HG02642 (cell line): ENCODE measurements around the gene CEP170B.
A peak's percentile ranks its signal among the peaks of the same experiment; 100 is the strongest.

Experiments used
- ATAC-seq: cut with Tn5 transposase; IDR thresholded peaks from one replicate; pipeline ENCODE4 v1.9.1; 2021; ENCODE audit warnings: mild to moderate bottlenecking; ENCODE audit not compliant: unreplicated experiment, poor library complexity

CEP170B gene

DNA sequence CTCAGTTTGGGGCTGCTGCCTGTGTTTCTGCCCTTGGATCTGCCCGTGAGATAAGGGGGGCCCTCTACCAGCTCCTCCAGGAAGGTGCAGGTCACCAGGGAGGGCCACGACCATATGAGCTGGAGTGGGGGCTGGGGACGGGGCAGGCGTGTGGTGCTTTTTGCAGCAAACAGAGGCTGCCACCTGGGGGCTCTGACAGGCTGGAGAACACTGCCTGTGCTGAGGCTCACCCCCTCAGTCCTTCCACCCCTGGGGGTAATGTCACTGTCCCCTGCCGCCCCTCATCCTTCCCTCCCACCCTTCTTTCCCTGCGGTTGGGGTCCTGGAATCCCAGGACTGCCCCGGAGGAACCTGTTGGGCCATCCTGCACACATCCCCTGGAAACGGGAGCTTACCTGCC, 62.8 kb downstream of the CEP170B start:
- no peak for ATAC-seq

GRCh38 chr14:104928391-104929133, 63.5 kb downstream of the CEP170B start:
- no peak for ATAC-seq

DNA sequence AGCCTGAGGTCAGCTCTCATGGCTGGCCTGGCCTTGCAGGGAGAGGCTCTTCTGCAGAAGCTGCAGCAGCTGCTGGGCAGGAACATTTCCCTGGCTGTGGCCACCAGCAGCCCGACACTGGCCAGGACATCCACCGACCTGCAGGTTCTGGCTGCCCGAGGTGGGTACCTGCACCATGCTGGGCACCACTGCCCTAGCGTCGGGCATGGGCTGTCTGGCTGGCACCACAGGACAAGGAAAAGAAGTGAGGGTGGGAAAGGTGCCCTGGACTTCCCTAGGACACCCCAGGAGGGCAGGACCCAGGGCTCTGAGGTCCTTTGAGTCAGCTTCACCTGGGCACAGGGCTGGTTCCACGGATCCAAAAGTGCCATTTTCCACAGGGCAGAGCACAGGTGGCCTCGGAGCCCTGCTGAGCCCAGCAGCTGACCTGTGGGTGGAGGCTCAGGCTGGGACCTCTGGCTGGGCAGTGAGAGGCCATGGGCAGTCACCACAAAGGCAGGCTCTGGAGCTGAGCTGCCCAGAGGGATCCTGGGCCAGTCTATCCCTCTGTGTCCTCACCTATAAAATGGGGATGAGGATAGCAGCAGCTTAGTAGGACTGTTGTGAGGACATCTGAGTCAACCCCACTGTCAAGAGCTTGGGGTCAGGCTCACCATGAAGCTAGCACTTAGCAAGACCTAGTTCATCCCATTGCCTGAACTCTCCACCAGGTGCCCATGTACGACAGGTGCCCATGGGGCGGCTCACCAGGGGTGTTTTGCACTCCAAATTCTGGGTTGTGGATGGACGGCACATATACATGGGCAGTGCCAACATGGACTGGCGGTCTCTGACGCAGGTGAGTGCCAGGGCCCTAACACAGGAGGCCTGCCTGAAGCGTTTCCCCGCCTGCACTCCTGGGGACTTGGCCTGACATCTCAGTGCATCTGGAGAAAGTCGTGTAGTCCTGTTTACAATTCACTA, 64.5 kb downstream of the CEP170B start:
- ATAC-seq: no peak

DNA sequence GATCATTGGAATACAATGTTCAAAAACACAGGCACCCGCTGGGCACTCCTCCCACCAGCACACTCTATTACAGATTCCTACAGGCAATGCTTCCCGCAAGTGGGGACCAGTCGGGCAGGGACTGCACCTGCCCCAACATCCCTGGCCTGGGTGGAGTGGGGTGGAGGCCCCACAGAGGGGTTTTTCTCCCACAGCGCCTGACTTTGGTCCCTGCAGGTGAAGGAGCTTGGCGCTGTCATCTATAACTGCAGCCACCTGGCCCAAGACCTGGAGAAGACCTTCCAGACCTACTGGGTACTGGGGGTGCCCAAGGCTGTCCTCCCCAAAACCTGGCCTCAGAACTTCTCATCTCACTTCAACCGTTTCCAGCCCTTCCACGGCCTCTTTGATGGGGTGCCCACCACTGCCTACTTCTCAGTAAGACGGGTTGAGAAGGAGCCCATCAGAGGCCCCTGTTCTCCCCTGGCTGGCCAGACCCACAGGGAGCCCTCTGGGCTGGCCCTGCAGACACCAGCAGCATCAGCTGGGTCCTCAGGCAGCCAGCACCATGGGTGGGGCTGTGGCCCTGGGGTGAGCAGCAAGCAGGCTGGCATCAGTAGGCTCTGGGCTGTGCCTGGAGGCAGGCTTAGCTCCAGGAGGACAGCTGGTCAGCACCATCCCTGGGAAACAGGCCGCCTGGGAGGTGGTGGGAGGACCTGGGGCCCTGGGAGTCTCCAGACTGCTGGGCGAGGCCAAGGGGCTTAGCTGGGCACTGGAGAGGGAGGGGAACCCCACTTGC, 65.6 kb downstream of the CEP170B start:
- ATAC-seq: no peak

DNA sequence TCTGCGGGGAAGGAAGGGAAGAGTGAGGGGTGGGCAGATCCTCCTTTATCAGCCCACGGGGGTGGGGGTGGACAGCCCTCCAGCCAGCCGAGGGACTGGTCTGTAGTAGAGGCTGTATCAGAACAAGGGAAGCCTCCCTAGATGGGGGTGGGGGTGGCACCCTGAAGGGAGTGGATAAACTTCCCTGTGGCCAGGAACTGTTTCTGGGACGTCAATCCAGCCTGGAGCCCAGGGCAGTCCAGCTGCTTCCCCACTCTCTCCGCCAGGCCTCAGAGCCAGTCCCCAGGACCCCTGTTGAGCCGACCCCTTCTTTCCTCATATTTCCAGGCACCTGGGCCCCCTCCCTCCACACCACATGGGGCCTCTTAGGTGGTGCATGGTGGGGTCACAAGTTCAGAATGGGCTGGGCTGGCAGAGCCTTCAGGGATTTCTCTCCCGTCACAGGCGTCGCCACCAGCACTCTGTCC, 66.3 kb downstream of the CEP170B start:
- ATAC-seq: no peak

DNA sequence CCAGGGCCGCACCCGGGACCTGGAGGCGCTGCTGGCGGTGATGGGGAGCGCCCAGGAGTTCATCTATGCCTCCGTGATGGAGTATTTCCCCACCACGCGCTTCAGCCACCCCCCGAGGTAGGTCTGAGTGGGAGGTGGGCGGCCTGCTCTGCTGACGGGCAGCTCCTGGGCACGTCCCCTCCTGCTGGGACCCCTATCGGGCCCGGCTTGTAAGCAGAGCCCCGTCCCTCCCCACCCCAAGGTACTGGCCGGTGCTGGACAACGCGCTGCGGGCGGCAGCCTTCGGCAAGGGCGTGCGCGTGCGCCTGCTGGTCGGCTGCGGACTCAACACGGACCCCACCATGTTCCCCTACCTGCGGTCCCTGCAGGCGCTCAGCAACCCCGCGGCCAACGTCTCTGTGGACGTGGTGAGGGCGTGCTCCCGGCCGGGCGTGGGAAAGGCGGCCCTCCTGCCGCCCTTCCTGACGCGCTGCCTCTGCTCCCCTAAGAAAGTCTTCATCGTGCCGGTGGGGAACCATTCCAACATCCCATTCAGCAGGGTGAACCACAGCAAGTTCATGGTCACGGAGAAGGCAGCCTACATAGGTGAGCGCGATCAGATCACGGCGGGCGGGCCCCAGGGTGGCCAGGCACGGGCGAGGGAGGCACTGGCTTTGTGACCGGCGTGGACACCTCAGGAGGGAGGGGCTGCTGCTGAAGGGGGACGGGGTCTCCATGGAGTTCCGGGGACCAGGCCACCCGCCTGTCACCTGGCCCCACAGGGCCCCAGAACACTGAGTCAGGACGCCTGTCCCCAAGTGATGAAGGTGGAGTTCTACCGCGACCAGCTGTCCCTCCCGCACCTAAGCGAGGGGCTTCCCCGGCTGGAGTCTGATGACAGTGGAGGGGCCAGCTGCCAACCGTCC, 67.0 kb downstream of the CEP170B start:
- ATAC-seq: no peak

- ATAC-seq: peak; percentile 54
Observed at GRCh38 chr14:104932676-104933631, 67.9 kb downstream of the CEP170B start.

- no peak for ATAC-seq
Observed at GRCh38 chr14:104933746-104934733, 69.0 kb downstream of the CEP170B start.

DNA sequence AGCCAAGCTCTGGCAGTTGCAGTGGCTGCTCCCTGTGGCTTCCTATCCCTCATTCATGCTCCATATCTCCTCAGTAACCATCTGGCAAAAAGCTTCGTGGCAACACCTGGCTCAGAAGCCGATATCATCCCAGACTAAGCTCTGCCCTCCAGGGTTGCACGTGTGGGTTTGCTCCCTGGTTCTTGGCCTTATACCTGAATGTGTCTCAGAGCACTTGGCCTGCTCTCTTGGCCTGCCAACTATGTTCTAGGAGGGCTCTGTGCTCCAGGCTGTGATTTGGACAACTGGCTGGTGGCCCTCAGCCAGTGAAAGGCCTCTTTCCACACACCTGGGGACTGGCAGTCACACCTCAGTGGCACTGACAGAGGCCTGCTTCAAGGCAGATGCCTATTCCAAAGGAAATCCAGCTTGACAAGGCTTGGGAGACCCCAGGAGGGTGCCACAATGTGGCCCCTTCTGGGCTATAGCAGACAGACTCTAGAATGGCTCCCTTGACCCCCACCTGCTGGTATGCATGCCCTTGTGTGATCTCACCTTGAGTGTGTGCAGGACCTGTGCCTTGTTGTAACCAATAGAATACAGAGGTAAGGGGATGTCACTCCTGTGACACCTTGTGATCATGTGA, 70.1 kb downstream of the CEP170B start:
- no peak for ATAC-seq

- ATAC-seq: no peak
Observed at GRCh38 chr14:104935955-104936354, 70.9 kb downstream of the CEP170B start.

- no peak for ATAC-seq
Observed at GRCh38 chr14:104936361-104937155, 71.5 kb downstream of the CEP170B start.

- no peak for ATAC-seq
Observed at GRCh38 chr14:104937161-104937560, 72.1 kb downstream of the CEP170B start.

GRCh38 chr14:104937694-104938365, 72.8 kb downstream of the CEP170B start:
- no peak for ATAC-seq

DNA sequence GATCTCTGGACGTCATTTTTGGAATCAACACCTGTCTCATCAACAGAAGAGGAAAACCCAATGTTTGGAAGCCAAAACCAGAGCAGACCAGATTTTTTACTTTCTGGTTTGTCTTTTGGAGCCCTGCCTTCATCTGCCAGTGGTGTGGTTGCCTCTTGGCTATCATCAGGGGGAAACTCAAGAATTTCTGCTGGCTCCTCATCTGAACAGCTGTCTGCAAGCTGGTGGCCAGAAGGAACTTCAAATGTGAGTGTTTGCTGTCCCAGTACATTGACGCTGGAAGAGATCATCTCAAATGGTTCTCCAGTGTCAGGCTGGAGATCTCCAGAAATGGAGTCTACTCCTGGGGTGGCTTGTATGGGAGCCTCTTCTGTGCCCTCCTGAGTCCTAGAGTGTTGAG, 73.4 kb downstream of the CEP170B start:
- ATAC-seq: no peak

GRCh38 chr14:104938960-104939359, 73.9 kb downstream of the CEP170B start:
- no peak for ATAC-seq
